ENCODE measurements around the gene METTL3.

- TF ChIP-seq EP300 (IDR thresholded peaks at IDR 0.05; ENCODE audit: borderline replicate concordance in 1 of 2, low read depth in 2 of 2, low read length in 2 of 2) (no peak), POLR2AphosphoS5 (IDR thresholded peaks at IDR 0.05; ENCODE audit: low read depth, low read length) (peak; percentile 95), CEBPB (IDR thresholded peaks at IDR 0.05; ENCODE audit: low read depth, low read length) (no peak), GABPA (IDR thresholded peaks at IDR 0.05; ENCODE audit: borderline replicate concordance, insufficient read depth, low read length) (no peak), JUND (IDR thresholded peaks at IDR 0.05; ENCODE audit: low read length) (no peak), CTCF (IDR thresholded peaks at IDR 0.05; ENCODE audit: control extremely low read depth in 1 of 3, insufficient read depth in 1 of 3, low read depth in 1 of 3, low read length in 3 of 3) (peak; percentile 46 to 74 (median 67)), EZH2 (IDR thresholded peaks at IDR 0.05; ENCODE audit: low read depth, low read length, severe bottlenecking) (no peak)
Observed at GRCh38 chr14:21455912-21456667, 55.0 kb downstream of the METTL3 start, which contains the start of gene CHD8.
